ENCODE results near the gene APBB3.

Gene APBB3

GRCh38 chr5:140546851-140547507, 17.4 kb downstream of the APBB3 start:
- no peak for DNase-seq (ENCODE audit: low spot score)
- no peak for TF ChIP-seq CTCF (IDR thresholded peaks at IDR 0.05; ENCODE audit: extremely low read depth, insufficient read depth, missing control alignments)
- in situ Hi-C loops (cut with MboI; ENCODE audit: low pct_unique_long_range_greater_than_20kb, low sequenced_read_pairs, unreplicated experiment), result no loop called here

- in situ Hi-C loops (cut with MboI; ENCODE audit: low pct_unique_long_range_greater_than_20kb, low sequenced_read_pairs, unreplicated experiment), result no loop called here
- TF ChIP-seq CTCF (IDR thresholded peaks at IDR 0.05; ENCODE audit: extremely low read depth, insufficient read depth, missing control alignments), result no peak
- no peak for DNase-seq (ENCODE audit: low spot score)
These were observed 18.8 kb downstream of the APBB3 start for GRCh38 chr5:140545606-140546005.

GRCh38 chr5:140544986-140545385, 19.4 kb downstream of the APBB3 start:
- TF ChIP-seq CTCF (IDR thresholded peaks at IDR 0.05; ENCODE audit: extremely low read depth, insufficient read depth, missing control alignments), result no peak
- DNase-seq (ENCODE audit: low spot score), result no peak
- in situ Hi-C loops (cut with MboI; ENCODE audit: low pct_unique_long_range_greater_than_20kb, low sequenced_read_pairs, unreplicated experiment), result no loop called here

GRCh38 chr5:140542972-140543371, 21.4 kb downstream of the APBB3 start:
- TF ChIP-seq CTCF (IDR thresholded peaks at IDR 0.05; ENCODE audit: extremely low read depth, insufficient read depth, missing control alignments), result no peak
- in situ Hi-C loops (cut with MboI; ENCODE audit: low pct_unique_long_range_greater_than_20kb, low sequenced_read_pairs, unreplicated experiment), result no loop called here
- no peak for DNase-seq (ENCODE audit: low spot score)

GRCh38 chr5:140540227-140540626, 24.2 kb downstream of the APBB3 start:
- in situ Hi-C loops (cut with MboI; ENCODE audit: low pct_unique_long_range_greater_than_20kb, low sequenced_read_pairs, unreplicated experiment), result no loop called here
- no peak for DNase-seq (ENCODE audit: low spot score)
- TF ChIP-seq CTCF (IDR thresholded peaks at IDR 0.05; ENCODE audit: extremely low read depth, insufficient read depth, missing control alignments), result no peak

- TF ChIP-seq CTCF (IDR thresholded peaks at IDR 0.05; ENCODE audit: extremely low read depth, insufficient read depth, missing control alignments), result no peak
- in situ Hi-C loops (cut with MboI; ENCODE audit: low pct_unique_long_range_greater_than_20kb, low sequenced_read_pairs, unreplicated experiment), result no loop called here
These were observed 40.4 kb downstream of the APBB3 start for GRCh38 chr5:140524003-140524402.

More at GRCh38 chr5:140524003-140524402, 40.4 kb downstream of the APBB3 start:
- DNase-seq (ENCODE audit: low spot score), result no peak

Measured in GM13977 (cell line).